H9 (cell line): Measurements from ENCODE around the gene TEX51. TPM values are rescaled to one million over a fixed set of nuclear protein-coding genes. Genes with fewer than 3 reads are reported as not detected.

ENCODE experiments used
- DNase-seq: peaks from one replicate; pipeline ENCODE4 v3.0.0-alpha.2; 2017
- H2AFZ ChIP-seq: one replicate; pipeline ENCODE4 v1.6.1; 2013; ENCODE audit warnings: mild to moderate bottlenecking, low read length, control low read depth, moderate library complexity
- H2AK5ac ChIP-seq: 2 replicates; pipeline ENCODE4 v1.6.1; 2013; ENCODE audit warnings: low read length, control low read depth, mixed read lengths; ENCODE audit not compliant: insufficient read length
- H2BK120ac ChIP-seq: one replicate; pipeline ENCODE4 v1.6.1; 2013; ENCODE audit warnings: low read depth, mild to moderate bottlenecking, low read length, control low read depth, inconsistent platforms; ENCODE audit not compliant: poor library complexity, severe bottlenecking
- H2BK12ac ChIP-seq: 2 replicates; pipeline ENCODE4 v1.6.1; 2013; ENCODE audit warnings: low read length, control low read depth, mixed read lengths, low read depth; ENCODE audit not compliant: insufficient read length
- H2BK15ac ChIP-seq: 2 replicates; pipeline ENCODE4 v1.6.1; 2013; ENCODE audit warnings: low read depth, low read length, control low read depth
- H2BK20ac ChIP-seq: one replicate; pipeline ENCODE4 v1.6.1; 2013; ENCODE audit warnings: low read depth, mild to moderate bottlenecking, low read length, control low read depth, inconsistent platforms; ENCODE audit not compliant: poor library complexity, severe bottlenecking
- H2BK5ac ChIP-seq: 2 replicates; pipeline ENCODE4 v1.6.1; 2013; ENCODE audit warnings: low read length, control low read depth, mixed read lengths; ENCODE audit not compliant: insufficient read length
- H3K14ac ChIP-seq: 2 replicates; pipeline ENCODE4 v1.6.1; 2013; ENCODE audit warnings: low read length, control low read depth; ENCODE audit not compliant: insufficient read depth
- H3K18ac ChIP-seq: 2 replicates; pipeline ENCODE4 v1.6.1; 2013; ENCODE audit warnings: low read depth, mild to moderate bottlenecking, mixed read lengths, low read length, control low read depth; ENCODE audit not compliant: insufficient read length
- H3K23ac ChIP-seq: 2 replicates; pipeline ENCODE4 v1.6.1; 2013; ENCODE audit warnings: low read length, control low read depth, mixed read lengths, low read depth; ENCODE audit not compliant: insufficient read length
- H3K23me2 ChIP-seq: 2 replicates; pipeline ENCODE4 v1.6.1; 2013; ENCODE audit warnings: low read depth, mild to moderate bottlenecking, mixed read lengths, low read length, control low read depth; ENCODE audit not compliant: insufficient read length, poor library complexity, severe bottlenecking
- H3K27ac ChIP-seq: 2 replicates; pipeline ENCODE4 v1.5.1; 2013; ENCODE audit warnings: low read length, control low read depth, mixed read lengths, low read depth; ENCODE audit not compliant: insufficient read length
- H3K27me3 ChIP-seq: 2 replicates; pipeline ENCODE4 v1.6.1; 2013; ENCODE audit warnings: low read length, control low read depth, inconsistent platforms; ENCODE audit not compliant: insufficient read depth
- H3K4ac ChIP-seq: 2 replicates; pipeline ENCODE4 v1.6.1; 2013; ENCODE audit warnings: low read depth, mild to moderate bottlenecking, control low read depth, inconsistent platforms, low read length, moderate library complexity
- H3K4me1 ChIP-seq: 2 replicates; pipeline ENCODE4 v1.6.1; 2013; ENCODE audit warnings: low read length, control low read depth, inconsistent platforms; ENCODE audit not compliant: insufficient read depth
- H3K4me2 ChIP-seq: 2 replicates; pipeline ENCODE4 v1.6.1; 2013; ENCODE audit warnings: low read length, control low read depth, mixed read lengths; ENCODE audit not compliant: insufficient read length, insufficient read depth
- H3K56ac ChIP-seq: 2 replicates; pipeline ENCODE4 v1.6.1; 2013; ENCODE audit warnings: low read depth, mild to moderate bottlenecking, mixed read lengths, low read length, control low read depth; ENCODE audit not compliant: insufficient read length
- H3K79me1 ChIP-seq: 2 replicates; pipeline ENCODE4 v1.6.1; 2013; ENCODE audit warnings: low read depth, mild to moderate bottlenecking, moderate library complexity, low read length, control low read depth, inconsistent platforms; ENCODE audit not compliant: insufficient read depth, poor library complexity, severe bottlenecking
- H3K79me2 ChIP-seq: 2 replicates; pipeline ENCODE4 v1.6.1; 2013; ENCODE audit warnings: low read length, control low read depth, inconsistent platforms; ENCODE audit not compliant: insufficient read depth
- H3K9ac ChIP-seq: 2 replicates; pipeline ENCODE4 v1.6.1; 2013; ENCODE audit warnings: low read length, control low read depth, mixed read lengths; ENCODE audit not compliant: insufficient read length; ENCODE audit errors: extremely low read depth
- H3K9me3 ChIP-seq: one replicate; pipeline ENCODE4 v1.6.1; 2013; ENCODE audit warnings: low read depth, low read length, inconsistent platforms; ENCODE audit not compliant: control insufficient read depth
- H3T11ph ChIP-seq: one replicate; pipeline ENCODE4 v1.6.1; 2013; ENCODE audit warnings: mild to moderate bottlenecking, low read length, control low read depth, inconsistent platforms
- H4K20me1 ChIP-seq: one replicate; pipeline ENCODE4 v1.6.1; 2013; ENCODE audit not compliant: control insufficient read depth, insufficient read length, insufficient read depth
- H4K5ac ChIP-seq: 2 replicates; pipeline ENCODE4 v1.6.1; 2013; ENCODE audit warnings: low read depth, mild to moderate bottlenecking, mixed read lengths, low read length, control low read depth; ENCODE audit not compliant: insufficient read length
- H4K8ac ChIP-seq: replicated peaks from 2 replicates; pipeline ENCODE4 v1.6.1; 2013; ENCODE audit warnings: low read length, control low read depth, mixed read lengths, low read depth; ENCODE audit not compliant: insufficient read length
- H4K91ac ChIP-seq: 2 replicates; pipeline ENCODE4 v1.6.1; 2013; ENCODE audit warnings: low read depth, mild to moderate bottlenecking, moderate library complexity, mixed read lengths, low read length, control low read depth; ENCODE audit not compliant: insufficient read length
- H3K27ac Mint-ChIP-seq, 3 experiments: 2 replicates in 2 of 3; 3 replicates in 1 of 3; pipeline ENCODE4 v1.8.0; 2020 to 2021; ENCODE audit warnings: mixed read lengths in 3 of 3, mild to moderate bottlenecking in 1 of 3, moderate library complexity in 1 of 3
- H3K27me3 Mint-ChIP-seq: 2 replicates; pipeline ENCODE4 v1.8.0; 2021; ENCODE audit warnings: low read depth, mild to moderate bottlenecking, moderate library complexity, mixed read lengths
- H3K36me3 Mint-ChIP-seq, 3 experiments: 2 replicates in 2 of 3; 3 replicates in 1 of 3; pipeline ENCODE4 v1.8.0; 2020 to 2021; ENCODE audit warnings: low read depth in 3 of 3, mixed read lengths in 3 of 3; ENCODE audit not compliant: insufficient read depth in 1 of 3
- H3K4me1 Mint-ChIP-seq, 2 experiments: 2 replicates each; pipeline ENCODE4 v1.8.0; 2020; ENCODE audit warnings: mixed read lengths in 2 of 2
- H3K4me3 Mint-ChIP-seq, 2 experiments: 2 replicates in 1 of 2; 3 replicates in 1 of 2; pipeline ENCODE4 v1.8.0; 2020 to 2021; ENCODE audit warnings: mild to moderate bottlenecking in 2 of 2, mixed read lengths in 2 of 2, moderate library complexity in 1 of 2
- H3K9me3 Mint-ChIP-seq, 2 experiments: 2 replicates in 1 of 2; 3 replicates in 1 of 2; pipeline ENCODE4 v1.8.0; 2020; ENCODE audit warnings: mild to moderate bottlenecking in 2 of 2, mixed read lengths in 2 of 2, moderate library complexity in 1 of 2
- CTCF ChIP-seq: fragments of 200-600 bp; sonication (generic); conservative IDR thresholded peaks from 3 replicates; pipeline ENCODE4 v1.8.0; 2021; ENCODE audit warnings: antibody characterized with exemption, mild to moderate bottlenecking
- WGBS: extraction: QIAGEN DNeasy Blood & Tissue Kit; methylation state at CpG from one replicate; pipeline ENCODE4 v1.1.7; 2013; ENCODE audit warnings: missing lambda C conversion rate, low lambda C conversion rate, mixed read lengths; ENCODE audit not compliant: insufficient read length; ENCODE audit errors: extremely low coverage; 5-methylcytosine and 5-hydroxymethylcytosine counted together
- total RNA-seq: library from RNA; stranded (reverse); gene quantifications from 2 replicates; pipeline ENCODE4 v1.2.1, GENCODE V29; 2021

Gene TEX51
- total RNA-seq, 1 experiment from 2014 or later: not detected

DNA sequence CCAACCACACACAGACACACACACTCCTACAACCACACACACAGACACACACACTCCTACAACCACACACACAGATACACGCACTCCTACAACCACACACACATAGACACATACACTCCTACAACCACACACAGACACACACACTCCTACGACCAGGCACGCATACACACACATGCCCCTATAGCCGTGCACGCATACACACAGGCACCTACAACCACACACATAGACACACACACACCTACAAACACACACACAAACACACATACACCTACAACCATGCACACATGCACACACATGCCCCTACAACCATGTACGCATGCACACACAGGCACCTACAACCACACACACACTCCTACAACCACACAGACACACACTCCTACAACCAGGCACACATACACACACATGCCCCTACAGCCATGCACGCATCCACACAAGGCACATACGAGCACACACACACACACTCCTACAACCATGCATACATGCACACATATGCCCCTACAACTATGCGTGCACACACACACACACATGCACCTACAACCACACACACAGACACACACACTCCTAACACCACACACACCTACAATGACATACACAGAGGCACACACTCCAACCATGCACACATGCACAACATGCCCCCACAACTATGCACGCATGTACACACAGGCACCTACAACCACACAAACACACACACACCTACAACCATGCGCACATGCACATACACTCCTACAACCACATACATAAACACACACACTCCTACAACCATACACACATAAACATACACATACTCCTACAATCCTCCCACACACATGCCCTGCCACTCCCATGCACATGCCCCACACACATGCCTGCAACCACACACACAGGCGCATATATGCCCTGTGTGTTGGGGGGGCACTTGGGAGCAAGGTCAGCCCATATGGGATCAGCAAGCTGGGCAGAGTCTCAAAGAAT lies 19.1 kb upstream of the TEX51 start:
- Histone ChIP-seq H3K18ac (no peak overlapping the region), H2BK20ac (no peak overlapping the region), H4K91ac (no peak overlapping the region), H3K23ac (no peak overlapping the region), H3K4me2 (no peak overlapping the region), H3K14ac (no peak overlapping the region; the same call in 1 of the 2 replicates), H2AK5ac (no peak overlapping the region), H3K9me3 (no peaks in the 10 kb centered on the region), H3K79me1 (no peaks in the 10 kb centered on the region), H4K5ac (no peak overlapping the region), H3K4ac (no peak overlapping the region), H3T11ph (no peak overlapping the region), H3K56ac (no peak overlapping the region), H2BK12ac (no peak overlapping the region), H4K20me1 (no peaks in the 10 kb centered on the region), H3K4me1 (peaks cover 4% of the 10 kb centered on the region; the same call in 1 of the 2 replicates), H2AFZ (no peak overlapping the region), H3K9ac (no peak overlapping the region), H3K27me3 (no peaks in the 10 kb centered on the region), H2BK5ac (no peak overlapping the region), H3K23me2 (no peaks in the 10 kb centered on the region), H3K27ac (no peak overlapping the region), H2BK15ac (no peak overlapping the region), H3K79me2 (no peaks in the 10 kb centered on the region), H4K8ac (peak overlapping the region; percentile 12), H2BK120ac (no peak overlapping the region)
- Mint-ChIP-seq H3K36me3 (peaks cover 2 to 12% (median 9%) of the 10 kb centered on the region in 3 experiments; a peak in 6 of 7 replicates), H3K9me3 (peaks cover 8 to 10% of the 10 kb centered on the region in 2 experiments), H3K4me1 (peaks cover 9 to 11% of the 10 kb centered on the region in 2 experiments), H3K27me3 (peaks cover 4% of the 10 kb centered on the region), H3K27ac (no peak overlapping the region), H3K4me3 (no peak overlapping the region)
- DNase-seq: peak; percentile 10
- no CpG with 5 or more reads among the region's 12 CpGs for WGBS
- TF ChIP-seq CTCF: no peak
